ENCODE results near the gene HLA-DQB1.
A peak's percentile ranks its signal among the peaks of the same experiment; 100 is the strongest.
"Not testable (repeated sequence)": the region's sequence is repeated elsewhere in the genome, so short reads cannot be mapped to it uniquely, and the experiment has no call there.

The HLA-DQB1 gene

DNA sequence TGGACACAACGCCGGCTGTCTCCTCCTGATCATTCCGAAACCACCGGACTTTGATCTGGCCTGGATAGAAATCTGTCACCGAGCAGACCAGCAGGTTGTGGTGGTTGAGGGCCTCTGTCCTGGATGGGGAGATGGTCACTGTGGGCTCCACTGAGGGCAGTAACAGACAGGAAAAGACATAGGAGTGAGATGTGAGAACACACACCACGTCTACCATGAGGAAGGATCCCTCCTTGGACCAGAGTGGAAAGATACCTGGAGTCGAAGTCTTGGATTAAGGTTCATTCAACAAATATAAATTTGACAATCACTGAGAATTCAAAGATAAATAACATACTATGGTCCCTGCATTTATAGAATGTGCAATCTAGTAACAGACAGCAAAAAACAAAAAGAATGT is 4.4 kb downstream of the HLA-DQB1 start:
- DNase-seq (ENCODE audit: low read depth): no peak

DNA sequence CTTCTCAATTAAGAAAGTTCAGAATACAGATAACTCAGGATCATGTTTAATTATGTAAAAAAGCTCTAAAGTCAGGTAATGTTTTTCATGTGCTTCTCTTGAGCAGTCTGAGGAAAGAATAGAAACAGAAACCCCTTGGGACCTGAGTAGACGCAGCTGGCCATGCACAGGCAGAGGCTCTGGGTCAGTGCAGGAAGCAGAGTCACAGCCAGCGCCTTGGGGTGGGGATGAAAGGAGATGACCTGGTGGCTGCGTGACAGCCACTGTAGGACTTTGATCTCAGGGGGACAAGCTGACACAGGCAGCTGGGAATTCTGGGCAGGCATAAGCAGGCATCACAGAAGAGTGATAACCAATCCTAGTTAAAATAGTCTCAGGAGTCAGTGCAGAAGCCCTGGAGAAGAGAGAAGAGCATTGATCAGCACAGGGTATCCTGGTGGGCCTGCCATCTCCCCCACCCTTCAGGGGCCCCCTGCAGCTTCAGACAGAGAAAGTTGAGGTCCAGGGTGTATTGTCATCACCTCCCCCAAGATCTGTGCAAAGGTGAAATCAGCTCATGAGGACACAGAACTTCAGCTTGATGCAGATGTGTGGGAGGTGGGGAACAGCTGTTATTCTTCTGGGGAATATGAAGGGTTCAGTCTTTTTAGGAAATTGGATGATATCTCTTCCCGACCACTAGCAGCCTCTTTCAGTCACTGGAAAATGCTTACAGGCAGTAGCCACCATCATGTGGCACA is 6.4 kb downstream of the HLA-DQB1 start:
- DNase-seq (ENCODE audit: low read depth): no peak

DNA sequence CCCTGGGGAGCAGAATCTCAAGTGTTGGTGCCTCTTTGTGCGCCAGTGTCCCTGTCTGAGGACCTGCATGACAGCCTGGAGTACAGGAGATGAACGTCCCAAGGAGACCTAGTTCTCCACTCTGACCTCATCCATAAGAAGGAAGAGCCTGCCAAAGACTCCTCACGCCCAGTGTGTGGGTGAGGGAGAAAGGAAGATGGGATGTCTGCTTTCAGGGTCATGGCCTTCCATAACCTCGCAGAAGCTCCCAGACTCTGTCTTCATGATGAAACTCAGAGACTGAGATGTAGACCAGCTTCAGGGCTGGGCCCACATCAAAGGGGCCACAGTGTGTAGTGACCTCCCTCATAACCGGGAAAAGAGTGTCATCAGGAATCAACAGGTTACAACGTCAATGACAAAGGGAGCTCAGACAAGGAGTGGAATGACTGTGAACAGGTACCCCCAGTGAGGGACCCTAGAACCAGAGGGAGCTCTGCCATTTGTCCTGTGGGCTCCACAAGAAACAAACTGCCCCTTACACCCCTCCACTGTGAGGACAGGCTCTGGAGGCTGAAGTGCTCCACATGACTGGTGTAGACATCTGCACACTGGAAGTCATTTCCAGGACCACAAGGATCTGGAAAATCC is 8.1 kb downstream of the HLA-DQB1 start:
- no peak for DNase-seq (ENCODE audit: low read depth)

DNA sequence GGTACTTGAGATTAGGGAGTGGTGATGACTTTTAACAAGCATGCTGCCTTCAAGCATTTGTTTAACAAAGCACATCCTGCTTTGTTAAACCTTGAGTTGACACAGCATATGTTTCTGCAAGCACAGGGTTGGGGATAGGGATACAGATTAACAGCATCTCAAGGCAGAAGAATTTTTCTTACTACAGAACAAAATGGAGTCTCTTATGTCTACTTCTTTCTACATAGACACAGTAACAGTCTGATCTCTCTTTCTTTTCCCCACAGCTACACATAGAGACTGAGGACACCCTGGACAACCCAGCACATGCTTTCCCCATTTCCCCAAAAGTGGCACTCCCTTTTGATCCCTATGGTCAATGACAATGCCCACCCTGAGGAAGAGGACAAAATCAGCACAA is 8.6 kb downstream of the HLA-DQB1 start:
- DNase-seq (ENCODE audit: low read depth): not testable (repeated sequence)

DNA sequence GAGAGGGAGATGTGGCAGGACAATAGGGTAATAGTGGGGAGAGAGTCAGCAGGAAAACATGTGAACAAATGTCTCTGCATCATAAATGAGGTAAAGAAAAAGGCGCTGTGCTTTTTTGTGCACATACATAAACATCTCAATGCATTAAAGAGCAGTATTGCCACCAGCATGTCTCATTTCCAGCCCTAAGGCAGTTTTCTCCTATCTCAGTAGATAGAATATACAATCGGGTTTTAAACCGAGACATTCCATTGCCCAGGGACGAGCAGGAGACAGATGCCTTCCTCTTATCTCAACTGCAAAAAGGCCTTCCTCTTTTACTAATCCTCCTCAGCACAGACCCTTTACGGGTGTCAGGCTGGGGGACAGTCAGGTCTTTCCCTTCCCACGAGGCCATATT is 9.1 kb downstream of the HLA-DQB1 start:
- DNase-seq (ENCODE audit: low read depth): not testable (repeated sequence)

DNA sequence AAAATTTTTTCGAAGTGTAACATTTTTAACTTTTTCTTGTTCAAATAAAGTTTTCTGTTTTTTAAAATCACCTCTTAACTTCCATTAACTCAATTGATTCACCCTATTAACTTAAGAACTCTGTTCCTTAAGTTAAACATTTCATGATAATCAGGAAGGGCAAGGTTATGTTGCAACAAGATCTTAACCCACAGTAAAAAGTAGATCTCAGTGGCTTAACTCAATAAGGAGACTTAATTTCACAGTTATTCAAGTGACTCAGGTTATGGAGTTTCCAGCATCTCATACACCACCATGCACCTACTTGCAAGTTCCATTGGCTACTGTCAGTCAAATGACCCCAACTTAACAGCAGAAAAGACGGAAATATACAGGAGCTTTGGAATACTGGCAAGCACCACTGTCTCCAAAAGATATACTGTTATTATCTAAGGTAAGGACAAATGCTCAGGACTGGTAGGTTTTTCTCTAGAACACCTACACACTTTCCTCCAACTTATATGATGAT is 11.2 kb downstream of the HLA-DQB1 start:
- DNase-seq (ENCODE audit: low read depth): no peak

DNA sequence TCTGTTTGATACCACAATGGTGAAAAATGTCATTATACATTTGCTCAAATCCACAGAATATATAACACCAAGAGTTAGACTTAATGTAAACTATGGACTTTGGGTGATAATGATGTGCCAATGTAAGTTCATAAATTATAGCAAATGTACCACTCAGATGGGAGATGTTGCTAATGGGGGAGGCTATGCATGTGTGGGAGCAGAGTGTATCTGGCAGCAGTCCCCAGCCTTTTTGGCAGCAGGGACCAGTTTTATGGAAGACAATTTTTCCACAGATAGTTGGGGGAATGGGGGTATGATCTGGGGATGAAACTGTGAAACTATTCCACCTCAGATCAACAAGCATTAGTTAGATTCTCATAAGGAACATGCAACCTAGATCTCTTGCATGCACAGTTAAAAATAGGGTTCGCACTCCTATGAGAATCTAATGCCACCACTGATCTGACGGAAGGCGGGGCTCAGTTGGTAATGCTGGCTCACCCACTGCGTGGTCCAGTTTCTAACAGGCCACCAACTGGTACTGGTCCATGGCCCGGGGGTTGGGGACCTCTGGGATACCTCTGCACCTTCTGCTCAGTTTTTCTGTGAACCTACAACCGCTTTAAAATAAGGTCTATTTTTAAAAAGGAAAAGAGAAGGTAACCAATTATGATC is 21.3 kb downstream of the HLA-DQB1 start:
- no peak for DNase-seq (ENCODE audit: low read depth)

DNA sequence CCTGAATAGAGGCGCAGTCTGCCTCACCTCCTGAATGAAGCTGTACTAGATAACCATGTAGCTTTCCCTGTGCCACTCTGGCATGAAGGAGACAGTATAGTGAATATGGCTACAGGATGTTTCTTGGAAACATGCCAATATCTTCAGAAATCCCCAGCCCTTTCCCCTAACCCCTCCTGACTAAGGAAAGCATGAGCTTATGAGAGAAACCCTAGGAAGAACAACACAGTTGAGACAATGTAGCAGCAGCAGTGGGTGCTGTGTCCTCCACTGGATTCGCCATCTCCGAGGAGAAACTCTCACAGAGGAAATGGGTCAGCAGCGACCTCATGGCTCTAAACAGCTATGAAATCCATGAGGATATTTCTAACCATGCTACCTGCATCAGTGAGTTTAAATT is 22.6 kb downstream of the HLA-DQB1 start:
- DNase-seq (ENCODE audit: low read depth): no peak

DNA sequence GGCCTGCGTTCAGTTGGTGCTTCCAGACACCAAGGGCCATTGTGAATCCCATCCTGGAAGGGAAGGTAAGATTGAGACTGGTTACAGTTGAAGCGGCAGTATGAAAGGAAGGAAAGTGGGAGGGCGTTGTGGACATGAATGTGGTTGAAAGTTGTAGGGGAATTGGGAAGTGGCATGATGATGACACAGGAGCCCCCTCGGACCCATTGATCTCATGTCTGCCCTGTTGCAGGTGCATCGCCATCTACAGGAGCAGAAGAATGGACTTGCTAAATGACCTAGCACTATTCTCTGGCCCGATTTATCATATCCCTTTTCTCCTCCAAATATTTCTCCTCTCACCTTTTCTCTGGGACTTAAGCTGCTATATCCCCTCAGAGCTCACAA is 23.7 kb downstream of the HLA-DQB1 start:
- DNase-seq (ENCODE audit: low read depth): no peak

DNA sequence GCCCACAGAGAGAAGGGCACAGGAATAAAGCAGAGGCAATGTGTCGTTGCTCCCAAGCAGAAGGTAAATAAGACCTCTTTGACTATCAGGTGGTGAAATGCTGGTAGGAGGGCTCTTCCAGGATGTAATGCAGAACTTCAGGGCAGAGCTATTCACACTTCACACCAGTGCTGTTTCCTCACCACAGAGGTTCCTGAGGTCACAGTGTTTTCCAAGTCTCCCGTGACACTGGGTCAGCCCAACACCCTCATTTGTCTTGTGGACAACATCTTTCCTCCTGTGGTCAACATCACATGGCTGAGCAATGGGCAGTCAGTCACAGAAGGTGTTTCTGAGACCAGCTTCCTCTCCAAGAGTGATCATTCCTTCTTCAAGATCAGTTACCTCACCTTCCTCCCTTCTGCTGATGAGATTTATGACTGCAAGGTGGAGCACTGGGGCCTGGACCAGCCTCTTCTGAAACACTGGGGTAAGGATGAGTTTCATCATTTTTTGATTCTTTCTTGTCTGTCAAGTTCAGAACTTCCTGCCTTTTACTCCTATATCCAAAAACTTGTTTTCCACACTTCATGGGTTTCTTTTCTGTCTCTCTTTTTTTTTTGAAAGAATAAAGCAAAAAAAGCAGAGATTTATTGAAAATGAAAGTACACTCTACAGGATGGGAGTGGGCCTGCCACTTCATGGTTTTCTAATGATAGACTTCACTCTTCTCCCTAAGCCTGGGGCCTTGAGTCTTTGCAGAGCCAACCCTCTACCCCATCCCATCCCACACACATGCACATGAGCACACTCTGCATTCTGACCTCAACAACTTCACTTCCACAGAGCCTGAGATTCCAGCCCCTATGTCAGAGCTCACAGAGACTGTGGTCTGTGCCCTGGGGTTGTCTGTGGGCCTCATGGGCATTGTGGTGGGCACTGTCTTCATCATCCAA is 24.4 kb downstream of the HLA-DQB1 start:
- DNase-seq (ENCODE audit: low read depth): not testable (repeated sequence)

DNA sequence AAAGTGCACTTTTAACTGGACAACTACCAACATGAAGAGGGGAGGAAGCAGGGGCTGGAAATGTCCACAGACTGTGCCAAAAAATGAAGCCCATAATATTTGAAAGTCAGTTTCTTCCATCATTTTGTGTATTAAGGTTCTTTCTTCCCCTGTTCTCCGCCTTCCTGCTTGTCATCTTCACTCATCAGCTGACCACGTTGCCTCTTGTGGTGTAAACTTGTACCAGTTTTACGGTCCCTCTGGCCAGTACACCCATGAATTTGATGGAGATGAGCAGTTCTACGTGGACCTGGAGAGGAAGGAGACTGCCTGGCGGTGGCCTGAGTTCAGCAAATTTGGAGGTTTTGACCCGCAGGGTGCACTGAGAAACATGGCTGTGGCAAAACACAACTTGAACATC is 25.3 kb downstream of the HLA-DQB1 start:
- no peak for DNase-seq (ENCODE audit: low read depth)

DNA sequence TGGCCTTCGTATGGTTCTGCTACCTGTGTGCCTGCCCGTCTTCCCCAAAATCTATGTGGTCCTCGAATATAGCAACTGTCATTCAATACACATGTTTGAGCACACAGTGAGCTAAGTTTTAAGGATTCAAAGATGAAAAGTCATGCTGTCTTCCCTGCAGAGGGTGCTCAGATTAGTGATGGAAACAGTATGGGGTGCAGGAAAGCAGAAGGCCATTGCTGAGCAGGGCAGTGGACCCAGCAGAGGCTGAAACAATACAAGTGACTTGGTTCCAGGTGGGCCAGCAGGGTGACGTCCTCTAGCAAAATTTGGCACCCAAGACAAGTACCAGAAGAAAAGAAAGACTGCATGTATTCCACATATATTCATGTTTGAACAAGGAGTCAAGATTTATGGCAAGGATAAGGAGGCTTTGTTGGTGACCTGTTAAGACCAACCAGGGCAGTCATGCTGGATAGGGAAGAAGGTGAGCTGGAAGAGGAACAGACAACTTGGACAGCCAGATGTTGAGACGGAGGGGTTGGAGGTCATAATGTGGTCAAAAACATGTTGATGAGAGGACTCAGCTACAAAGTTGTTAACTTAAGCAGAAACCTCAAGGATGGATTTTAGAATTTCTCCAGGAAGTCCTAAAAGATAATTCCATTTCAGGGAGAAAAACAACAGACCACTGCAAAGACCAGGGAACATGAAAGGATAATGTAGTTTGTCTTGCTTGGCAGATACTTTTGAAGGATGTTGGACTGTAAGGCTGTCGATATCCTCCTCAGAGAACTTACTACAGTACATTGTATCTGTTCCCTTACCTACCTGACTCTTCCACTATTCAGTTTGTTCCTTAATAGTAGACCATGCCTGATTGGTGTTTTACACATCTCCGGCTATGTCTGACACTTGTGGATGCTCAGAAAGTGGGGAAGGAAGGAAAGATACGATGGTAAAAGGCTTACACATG is 26.7 kb downstream of the HLA-DQB1 start:
- no peak for DNase-seq (ENCODE audit: low read depth)

DNA sequence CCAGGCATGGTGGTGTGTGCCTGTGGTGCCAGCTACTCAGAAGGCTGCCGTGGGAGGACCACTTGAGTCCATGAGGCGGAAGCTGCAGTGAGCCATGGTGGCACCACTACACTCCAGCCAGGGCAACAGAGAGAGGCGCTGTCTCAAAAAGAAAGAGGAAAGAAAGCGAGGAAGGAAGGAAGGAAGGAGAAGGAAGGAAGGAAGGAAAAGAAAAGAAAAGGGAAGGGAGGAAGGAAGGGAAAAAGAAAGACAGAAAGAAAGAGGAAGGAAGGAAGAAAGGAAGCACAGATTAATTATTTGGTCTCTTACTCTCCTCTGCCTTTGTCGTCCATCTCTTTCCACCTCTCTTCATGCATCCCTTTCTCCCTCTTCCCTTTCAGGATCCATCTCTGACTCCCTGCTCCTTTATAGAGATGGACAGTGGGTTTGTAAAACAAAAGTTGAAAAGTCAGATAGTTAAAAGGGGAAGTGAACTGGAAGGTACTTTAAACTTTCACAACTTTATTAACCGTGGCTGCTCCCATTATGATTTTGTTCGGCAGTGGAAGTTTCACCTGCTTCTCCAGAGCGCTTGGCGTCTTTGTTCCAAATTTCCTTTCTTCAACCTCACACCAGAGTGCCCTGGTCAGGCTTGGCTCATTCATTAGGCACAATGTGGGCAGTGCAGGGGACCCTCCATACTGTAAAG is 27.8 kb downstream of the HLA-DQB1 start:
- no peak for DNase-seq (ENCODE audit: low read depth)

DNA sequence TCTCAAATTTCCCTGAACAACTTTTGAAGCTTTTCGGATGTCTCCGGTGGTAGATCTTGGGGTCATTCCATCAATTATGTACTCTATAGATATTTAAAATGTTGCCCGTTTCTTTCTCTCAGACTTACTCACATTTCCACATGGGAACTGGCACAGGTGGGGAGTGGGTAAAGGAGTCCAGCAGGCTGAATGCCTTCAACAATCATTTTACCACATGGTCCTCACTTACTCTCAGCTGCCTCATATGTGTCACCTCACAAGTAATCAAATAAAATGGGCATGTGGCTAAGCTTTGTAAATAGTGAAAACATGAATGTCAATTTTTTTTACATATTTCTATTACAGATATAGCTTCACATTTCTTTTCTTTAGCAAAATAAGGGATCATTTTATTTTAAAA is 28.6 kb downstream of the HLA-DQB1 start:
- no peak for DNase-seq (ENCODE audit: low read depth)

DNA sequence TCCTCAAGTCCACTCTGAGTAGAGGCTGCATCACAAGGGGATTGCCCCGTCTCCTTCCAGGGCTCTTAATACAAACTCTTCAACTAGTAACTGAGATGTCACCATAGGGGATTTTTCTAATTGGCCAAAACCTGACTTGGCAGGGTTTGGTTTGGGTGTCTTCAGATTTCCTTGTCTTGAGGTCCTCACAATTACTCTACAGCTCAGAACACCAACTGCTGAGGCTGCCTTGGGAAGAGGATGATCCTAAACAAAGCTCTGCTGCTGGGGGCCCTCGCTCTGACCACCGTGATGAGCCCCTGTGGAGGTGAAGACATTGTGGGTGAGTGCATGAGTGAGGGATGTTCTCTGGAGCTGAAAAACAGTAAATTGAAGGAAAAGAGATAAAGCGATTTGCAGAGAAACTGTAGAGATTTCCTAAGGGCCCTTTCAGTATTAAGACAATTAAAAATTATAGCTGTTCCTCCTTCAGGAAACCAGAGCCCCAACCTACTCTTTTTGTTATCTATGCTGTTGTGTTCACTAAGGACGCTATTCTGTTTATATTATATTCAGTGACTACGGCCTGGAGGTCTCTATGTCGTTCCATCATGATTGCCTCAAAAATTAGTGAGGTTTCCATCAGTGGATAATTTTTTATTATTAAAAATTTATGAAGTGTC is 29.1 kb downstream of the HLA-DQB1 start, which contains the start of gene HLA-DQA1:
HLA-DQA1 (plus strand) TSS at position 188 of the 662 bp plus-strand sequence; CDS start at position 241, 53 bp downstream.
- no peak for DNase-seq (ENCODE audit: low read depth)

DNA sequence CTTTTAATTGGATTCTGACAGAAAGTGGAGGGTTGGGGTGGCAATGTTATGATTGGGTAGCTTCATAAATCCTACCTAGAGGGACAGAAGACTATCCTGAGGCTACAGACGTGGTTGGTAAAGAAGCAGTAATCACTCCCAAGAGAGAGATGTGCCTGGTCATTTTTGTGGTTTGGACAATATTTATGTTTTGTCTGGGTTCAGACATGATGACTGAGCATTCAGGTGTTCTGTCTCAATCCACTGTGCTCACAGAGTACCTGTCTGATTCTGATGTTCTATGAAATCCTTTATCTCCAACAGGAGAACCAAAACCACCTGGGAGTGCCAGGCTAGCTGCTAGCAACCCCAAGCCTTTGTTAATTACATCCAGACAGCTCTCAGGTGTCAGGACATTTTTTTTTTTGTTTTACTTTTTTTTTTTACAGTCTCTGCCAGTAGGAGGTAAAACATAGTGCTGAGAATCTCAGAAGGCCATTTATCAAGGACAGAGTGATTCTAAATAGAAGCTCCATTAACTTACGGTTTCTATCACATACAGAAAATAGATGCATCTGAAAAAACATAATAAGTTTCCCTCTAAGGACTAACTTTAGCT is 30.8 kb downstream of the HLA-DQB1 start:
- no peak for DNase-seq (ENCODE audit: low read depth)

DNA sequence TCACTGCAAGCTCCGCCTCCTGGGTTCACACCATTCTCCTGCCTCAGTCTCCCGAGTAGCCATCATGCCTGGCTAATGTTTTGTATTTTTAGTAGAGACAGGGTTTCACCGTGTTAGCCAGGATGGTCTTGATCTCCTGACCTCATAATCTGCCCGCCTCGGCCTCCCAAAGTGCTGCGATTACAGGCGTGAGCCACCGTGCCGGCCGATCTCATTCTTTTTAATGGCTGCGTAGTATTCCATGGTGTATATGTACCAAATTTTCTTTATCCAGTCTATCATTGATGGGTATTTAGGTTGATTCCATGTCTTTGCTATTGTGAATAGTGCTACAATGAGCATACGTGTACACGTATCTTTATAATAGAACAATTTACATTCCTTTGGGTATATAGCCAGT is 36.7 kb downstream of the HLA-DQB1 start:
- not testable (repeated sequence) for DNase-seq (ENCODE audit: low read depth)

DNA sequence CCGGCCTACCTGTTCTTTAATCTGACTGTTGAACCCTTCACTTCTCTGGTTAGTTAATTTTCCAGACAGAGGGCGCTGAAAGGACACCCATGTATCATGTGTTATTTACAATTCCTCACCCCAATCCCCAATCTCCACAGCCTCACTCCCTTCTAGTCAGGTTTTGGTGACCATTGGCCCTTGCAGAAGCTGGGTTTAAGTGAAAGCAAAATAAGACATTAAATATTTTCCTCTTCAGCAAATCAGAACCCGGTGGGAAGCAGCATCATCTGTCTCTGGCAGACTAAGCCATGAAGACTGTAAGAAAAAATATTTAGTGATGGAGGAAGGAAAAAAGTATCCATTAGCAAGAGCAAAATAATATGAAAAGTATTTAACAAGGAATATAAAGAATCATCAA is 38.6 kb downstream of the HLA-DQB1 start:
- peak; percentile 49 for DNase-seq (ENCODE audit: low read depth)

DNA sequence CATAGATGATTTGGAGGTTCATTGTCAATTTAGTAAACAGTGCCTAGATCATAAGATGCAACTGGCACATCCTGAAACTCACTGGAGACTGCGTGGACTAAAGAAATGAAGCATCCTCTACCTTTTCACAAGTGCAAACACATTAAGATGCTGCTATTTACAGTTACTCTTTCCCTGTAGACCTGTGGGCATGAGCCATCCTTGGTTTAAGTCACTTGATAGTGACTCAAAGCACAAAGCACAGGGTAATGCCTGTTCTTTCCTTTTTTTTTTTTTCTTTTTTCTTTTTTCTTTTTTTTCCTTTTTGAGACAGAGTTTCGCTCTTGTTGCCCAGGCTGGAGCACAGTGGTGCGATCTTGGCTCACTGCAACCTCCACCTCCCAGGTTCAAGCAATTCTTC is 39.2 kb downstream of the HLA-DQB1 start:
- DNase-seq (ENCODE audit: low read depth): no peak
